HG02623 (cell line): ENCODE results near the gene RGPD4.
A peak's percentile ranks its signal among the peaks of the same experiment; 100 is the strongest.
"Not testable (repeated sequence)": the region's sequence is repeated elsewhere in the genome, so short reads cannot be mapped to it uniquely, and the experiment has no call there.

ENCODE experiments used
- ATAC-seq: cut with Tn5 transposase; IDR thresholded peaks from one replicate; pipeline ENCODE4 v1.9.1; 2021; ENCODE audit warnings: moderate library complexity; ENCODE audit not compliant: unreplicated experiment

Gene RGPD4

DNA sequence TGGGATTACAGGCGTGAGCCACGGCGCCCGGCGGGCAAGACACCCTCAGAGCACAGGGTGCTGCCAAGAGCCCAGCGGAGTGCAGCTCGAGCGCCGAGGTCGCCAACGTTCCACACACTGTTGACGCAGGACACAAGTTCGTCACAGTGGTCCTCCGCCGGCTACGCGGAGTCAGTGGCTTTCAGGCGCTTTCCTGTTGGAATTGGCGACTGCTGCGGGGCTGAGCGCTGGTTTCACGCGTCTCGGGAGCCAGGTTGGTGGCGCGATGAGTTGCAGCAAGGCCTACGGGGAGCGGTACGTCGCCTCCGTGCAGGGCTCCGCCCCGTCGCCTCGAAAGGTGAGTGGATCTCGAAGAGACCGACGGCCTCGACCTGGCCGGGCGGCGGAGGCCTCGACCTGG is at the start of gene RGPD4:
RGPD4 (plus strand) TSS at position 144 of the 400 bp plus-strand sequence; CDS start at position 266, 122 bp downstream.
- ATAC-seq: not testable (repeated sequence)

DNA sequence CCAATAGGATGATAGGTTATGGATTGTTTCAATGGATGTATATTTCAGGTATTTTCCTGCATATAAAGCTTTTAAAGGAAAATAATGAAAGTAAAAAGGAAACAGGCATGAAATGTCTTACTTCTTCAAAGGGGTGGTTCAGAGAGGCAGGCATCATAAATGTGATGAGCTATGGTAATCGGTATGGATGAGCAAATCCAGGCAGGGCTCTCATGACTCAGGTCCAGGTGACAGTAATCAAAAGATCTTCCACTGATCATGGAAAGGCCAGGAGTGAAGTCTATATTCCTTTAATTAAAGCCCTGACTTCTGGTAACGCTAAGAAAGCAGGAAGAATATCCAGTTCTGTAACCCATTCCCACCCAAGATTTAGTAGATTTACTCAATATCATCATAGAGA is 48.7 kb upstream of the RGPD4 start:
- no peak for ATAC-seq

DNA sequence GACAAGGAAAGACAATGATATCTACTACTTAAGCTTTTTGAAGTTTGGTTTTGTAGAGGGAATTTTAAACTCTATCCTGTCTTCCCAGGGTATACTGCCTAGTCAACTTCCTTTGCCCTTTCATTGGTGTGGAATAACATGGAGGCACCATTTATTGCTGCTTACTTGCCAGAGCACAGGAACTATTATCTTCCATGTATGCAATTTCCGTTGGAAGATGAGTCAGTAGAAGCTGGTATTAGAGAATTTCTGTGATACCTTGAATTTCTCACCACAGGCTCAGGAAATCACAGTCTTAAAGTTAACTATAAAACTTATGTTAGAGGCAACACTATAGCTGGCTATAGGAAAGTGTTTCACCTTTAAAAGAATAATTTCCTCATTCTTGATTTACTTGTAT is 40.9 kb upstream of the RGPD4 start:
- ATAC-seq: no peak

DNA sequence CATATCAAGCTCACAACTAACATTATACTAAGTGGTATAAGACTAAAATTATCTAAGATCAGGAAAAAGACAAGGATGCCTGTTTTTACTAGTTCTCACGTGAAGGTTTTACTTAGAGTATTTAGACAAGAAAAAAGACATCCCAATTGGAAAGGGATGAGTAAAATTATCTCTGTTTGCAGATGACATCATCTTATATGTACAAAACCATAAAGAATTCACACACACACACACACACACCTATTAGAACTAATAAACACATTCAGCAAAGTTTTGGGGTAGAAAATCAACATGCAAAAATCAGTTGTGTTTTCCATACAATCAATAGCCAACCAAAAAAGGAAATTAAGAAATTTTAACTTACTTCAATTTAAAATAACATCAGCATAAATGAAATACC is 35.9 kb upstream of the RGPD4 start:
- ATAC-seq: no peak

DNA sequence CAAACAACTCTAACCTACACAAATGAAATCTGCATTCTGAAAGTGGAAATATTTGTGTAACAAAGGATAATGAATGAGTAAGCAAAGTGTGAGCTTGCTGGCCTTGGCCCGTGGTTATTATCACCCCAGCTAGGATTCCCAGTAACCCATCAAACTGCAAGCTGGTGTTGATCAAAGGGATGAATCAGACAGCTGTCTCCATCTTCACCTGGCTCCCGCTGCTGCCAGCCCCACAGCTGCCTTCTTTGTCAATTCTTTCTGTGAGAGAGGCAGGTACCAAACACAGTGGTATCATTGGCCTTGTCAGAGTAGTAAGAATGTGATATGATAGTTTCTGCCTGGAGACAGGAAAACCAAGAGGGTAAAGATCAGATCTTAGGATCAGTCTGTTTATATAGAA is 25.2 kb upstream of the RGPD4 start:
- ATAC-seq: no peak

DNA sequence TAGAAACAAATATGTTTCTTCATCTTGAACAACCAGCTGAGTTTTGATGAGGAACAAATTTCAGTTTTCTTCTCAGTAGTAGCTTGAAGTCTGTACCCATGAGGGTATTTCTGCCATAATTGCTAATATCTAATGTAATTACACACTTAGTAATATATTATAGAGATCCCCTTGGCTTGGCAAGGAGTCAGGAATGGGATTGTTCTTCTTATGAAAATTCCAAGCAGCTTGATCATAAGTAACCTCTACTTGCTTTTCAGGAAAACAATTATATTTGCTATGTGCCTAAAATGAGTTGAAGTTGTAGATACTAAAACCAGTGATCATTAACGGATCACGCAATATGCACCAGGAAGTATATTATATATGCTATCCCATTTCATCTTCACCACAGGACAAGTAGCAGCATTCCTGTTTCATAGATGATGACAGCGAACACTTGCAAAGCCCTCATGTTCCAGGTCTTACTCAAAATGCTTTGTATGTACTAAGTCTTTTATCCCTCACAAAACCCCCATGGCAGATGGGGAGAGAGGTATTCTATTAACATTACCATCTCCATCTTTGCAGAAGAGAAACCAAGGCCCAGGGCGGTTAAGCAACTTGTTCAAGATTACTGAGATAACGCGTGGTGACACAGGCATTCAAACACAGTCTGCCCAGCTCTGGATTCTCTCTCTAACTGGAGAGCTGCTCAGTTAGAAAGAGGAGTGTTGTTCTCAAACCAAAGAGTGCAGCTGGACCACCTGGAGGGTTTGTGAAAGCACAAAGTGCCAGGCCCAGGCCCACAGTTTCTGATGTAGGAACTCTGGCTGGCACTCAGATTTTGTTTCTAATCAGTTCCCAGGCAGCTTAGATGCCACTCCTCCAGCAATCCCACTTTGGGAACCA is 21.8 kb upstream of the RGPD4 start:
- ATAC-seq: no peak

DNA sequence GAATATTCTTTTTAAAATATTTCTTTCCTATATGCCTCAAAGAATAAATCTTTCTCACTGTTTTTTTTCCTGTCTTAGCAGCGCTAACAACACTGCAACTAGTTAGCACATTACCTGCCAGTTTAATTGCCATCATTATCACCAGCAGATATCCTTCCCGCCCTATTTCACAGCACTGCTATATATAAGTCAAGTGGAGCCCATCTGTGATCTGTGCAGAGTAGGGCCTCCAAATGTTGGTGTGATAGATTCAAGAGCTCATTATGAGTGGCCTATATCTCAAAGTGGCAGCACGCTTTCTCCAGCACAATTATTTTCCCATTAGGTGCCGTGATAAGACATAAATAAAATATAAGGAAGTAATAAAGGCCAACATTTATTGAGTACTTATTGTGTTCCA is 19.8 kb upstream of the RGPD4 start:
- ATAC-seq: no peak

DNA sequence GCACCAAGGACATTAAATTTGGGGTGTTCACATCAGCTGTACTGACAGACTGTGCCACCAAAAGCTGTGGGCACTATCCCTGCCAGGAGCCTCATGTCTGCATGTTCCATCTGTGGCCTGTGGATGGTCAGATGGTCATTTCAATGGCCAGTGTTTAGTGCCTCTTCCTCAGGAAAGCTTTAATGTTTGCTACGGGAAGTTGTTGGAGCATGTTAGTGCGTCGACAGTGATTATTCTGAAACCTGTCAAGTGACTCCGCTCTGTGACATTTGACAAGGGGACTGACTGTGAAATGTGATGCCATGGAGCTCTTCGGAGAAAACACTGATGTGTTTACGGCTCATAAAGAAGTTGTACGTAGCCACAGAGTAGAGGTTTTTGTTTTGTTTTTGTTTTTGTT is 18.7 kb upstream of the RGPD4 start:
- no peak for ATAC-seq

DNA sequence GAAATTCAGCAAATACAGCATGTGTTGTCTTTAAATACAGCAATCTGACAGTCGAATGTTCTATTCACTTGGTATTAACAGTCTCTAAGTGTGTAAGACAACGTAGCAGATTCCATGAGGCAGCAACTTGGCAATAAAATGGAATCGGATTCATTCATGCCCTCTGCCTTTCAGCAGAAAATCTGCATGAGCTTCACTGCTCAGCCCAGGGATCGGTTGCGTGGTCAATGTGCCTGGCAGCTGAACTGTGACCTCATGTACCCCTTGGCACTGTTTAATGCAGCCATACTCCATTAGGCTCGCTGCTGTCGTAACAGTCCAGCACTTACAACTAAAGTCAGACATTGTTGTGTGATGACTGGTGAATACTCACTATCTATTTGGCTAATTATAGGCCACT is 17.7 kb upstream of the RGPD4 start:
- no peak for ATAC-seq

DNA sequence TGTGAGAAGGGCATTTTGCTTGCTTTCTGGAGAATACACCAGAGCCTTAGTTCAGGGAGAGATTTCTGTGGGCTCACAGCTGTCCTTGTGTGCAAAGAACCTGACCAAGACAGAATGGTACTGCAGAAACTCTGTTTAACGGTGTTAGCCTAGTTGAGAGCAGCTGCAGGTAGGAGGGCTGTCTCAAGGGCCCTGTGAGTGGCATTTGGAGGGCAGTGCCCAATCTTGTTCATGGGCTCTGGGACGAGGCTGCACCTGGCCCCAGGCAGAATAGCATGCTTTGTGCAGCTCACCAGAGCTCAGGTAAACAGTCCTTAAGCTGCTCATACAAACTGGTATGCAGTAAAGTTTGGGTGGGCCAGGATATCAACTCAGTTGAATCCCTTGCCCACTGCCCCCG is 16.9 kb upstream of the RGPD4 start:
- no peak for ATAC-seq

DNA sequence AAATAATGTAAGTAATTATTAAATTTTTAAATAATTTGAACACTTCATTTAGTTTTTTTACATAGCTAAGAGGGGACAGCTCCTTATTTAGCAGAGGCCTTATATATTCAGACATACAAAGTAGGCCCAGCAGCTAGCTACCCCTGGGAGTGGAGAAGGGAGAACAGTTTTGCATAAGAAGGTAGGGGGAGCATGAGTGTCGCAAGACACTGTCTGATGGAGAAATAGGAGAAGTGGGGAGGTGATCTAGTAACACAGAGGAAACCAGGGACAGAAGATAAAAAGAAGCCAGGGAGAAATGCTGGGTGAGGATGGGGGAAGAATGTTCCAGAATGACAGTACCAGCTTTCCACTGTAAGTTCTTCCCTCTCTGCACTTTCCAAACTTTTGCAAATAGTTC is 16.0 kb upstream of the RGPD4 start:
- no peak for ATAC-seq

DNA sequence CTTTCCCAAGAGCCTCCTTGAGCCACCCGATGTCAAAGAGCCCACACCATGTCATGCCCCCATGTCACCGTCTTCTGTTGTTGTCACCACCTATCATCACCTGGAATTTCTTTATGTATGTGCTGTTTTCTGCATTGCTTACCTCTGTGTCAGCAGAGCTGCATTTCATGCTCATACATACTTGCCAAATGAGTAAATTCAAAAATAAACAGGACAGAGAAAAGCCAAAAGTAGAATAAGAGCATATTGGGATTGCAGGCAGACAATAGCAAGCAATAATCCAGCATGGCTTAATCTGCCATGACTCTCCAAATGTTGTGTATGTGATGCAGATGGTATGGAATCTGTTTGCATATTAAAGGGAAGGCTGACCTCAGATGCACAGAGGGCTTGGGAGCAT is 15.3 kb upstream of the RGPD4 start:
- no peak for ATAC-seq

DNA sequence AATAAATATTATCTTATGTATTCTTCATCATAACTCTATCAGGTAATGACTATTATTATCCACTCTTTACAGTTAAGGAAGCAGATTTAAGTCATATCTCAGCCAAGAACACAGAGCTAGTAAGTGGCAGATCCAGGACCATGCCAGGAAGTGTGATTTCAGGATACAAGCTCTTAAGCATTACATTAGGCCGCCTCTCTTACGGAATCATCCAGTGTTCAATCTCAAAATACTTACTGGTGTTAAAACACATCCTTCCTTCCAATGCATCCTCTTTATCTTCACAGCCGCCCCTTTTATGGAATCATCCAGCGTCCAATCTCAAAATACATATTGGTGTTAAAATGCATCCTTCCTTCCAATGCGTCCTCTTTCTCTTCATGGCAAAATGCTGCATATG is 14.7 kb upstream of the RGPD4 start:
- ATAC-seq: no peak

DNA sequence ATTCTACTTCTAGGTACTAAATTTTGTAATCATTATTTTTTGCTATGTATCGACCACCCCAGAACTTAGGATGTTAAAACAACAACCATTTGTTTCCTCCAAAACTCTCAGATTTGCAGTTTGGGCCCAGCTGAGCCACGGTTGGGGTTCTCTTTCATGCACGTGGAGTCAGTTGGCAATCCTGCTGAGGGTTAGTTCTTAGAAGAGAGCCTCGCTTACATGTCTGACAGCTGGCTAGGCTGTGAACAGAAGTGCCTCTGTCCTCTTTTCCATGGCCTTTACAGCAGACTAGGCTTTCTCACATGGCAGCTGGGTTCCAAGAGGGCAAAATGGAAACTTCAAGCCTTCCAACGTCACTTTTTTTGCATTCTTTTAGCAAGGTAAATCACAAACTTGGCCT is 9.3 kb upstream of the RGPD4 start:
- no peak for ATAC-seq

DNA sequence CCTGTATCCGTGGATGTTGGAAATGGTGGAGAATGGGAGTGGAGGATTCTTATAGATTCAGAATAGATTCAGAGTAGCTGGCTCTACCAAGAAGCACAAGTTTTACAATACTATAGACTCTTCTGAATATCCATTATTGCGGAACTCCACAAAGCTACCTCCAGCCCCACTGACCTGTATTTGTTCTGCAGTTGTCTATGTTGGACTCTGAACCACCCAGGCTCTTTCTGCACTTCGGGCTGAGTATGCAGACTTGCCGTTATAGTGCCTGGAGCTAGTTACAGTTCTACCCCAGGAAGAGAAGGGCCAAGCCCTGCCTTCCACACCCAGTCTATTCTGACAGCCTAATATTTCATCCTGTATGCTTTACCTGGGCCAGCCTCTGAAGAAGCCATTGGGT is 4.4 kb upstream of the RGPD4 start:
- ATAC-seq: no peak

DNA sequence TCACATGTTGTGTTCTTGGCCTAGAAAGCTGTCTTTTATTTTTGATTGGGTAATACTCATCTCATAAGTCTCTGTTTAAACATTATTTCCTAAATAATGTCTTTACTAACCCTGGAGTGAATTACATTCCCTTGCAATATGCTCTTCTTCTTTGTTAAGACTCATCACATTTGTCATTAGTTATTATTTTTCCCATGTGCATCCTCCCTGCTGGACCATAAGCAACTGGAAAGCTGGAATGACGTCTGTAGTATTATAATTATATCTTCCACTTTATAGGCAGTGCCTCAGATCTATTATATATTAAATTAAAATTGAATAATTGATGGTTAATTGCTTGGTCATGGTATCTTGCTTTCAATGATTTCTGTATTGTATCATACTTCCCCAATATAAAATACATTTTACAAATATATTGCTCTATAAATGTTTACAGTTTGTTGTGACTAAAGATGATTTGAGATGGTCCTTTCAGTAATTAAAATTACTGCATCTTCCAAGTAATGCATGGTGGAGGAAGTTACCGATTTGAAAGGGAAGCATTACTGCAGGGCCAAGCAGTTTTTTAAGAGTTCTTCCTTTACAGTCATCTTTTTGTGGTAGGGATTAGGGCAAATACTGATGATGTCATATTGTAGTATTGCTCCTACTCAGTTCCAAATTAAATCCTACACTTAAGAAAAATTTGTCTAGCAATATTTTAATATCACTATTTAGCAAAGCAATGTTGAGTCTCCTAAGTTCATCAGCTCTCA is 2.1 kb upstream of the RGPD4 start:
- no peak for ATAC-seq

DNA sequence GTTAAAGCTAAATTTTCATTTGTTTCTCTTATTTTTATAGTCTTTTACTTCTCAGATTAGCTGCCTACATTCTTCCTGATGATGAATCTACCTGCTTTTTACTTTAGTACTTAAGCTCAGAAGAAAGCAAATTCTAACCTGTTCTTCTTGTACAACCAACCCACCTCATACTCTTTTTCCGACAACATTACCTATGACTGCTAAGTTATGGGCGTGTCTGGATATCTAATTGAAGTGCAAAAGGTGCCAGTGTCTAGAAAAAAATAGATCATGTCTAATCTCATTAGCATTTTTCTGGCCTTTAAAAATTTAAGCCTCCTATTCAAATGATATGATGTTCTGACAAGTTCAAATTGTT is 1.5 kb upstream of the RGPD4 start:
- no peak for ATAC-seq

DNA sequence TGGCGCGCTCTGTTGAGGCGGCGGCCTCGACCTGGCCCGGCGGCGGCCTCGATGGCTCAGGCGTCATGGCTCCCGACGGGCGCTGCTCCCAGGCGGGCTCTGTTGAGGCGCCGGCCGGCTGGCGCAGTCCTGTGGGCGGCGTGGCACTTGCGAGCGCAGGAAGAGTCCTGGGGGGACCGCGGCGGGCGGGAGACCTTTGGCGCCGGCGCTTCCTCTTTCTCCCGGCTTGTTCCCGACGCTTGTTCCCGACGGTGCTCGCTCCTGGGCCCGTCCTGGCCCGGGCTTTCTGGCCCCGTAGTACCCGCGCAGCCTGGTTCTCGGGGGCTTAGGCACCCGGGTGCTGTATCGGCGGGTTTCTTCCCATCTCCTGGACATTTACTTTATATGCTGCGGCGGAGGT is 2.8 kb downstream of the RGPD4 start:
- not testable (repeated sequence) for ATAC-seq

DNA sequence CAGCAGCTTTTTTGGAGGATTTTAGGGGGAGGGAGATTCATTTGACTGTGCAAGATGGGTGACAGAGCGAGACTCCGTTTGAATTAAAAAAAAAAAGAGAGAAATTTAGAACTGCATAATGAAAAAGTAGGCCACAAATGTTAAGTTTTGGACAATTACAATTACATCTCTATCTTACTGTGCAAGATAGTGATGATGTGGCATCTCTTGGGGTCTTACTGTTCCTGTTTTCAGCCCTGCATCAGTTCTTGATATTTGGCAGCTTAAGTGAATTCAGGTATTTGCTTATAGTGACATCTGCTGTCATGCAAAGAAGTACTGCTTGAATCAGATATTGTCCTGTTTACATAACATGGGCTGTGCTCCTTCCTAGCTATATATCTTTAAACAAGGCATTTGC is 6.5 kb downstream of the RGPD4 start:
- ATAC-seq: not testable (repeated sequence)

DNA sequence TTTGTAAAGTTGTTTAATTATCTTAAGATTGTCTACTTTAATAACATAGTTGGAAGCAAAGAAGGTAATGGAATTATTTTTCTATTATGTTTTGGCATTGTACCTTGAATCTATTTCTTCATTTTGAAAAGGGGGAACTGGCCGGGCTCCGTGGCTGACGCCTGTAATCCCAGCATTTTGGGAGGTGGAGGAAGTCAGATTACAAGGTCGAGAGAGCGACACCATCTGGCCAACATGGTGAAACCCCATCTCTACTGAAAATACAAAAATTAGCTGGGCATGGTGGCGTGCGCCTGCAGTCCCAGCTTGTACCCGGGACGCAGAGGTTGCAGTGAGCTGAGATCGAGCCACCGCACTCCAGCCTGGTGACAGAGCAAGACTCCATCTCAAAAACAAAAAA is 6.9 kb downstream of the RGPD4 start:
- not testable (repeated sequence) for ATAC-seq

DNA sequence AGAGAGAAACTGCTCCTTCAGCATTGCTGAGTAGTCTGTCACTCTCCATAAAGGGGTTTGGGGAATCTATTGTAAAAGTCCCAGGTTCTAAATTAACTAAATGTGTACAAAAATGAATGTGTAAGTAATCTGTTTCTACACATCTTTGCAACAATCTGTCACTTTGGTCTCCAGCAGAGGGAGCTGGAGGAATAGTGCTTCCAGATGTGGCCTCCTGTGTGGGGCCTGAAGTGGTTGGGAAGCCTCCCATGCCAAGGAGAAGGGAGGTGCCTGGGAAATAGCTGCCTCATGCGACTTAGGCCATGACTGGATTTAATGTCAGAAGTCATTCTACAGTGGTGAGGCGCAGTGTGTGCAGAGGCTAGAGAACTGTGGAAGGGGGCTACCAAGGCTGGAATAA is 89.4 kb downstream of the RGPD4 start:
- ATAC-seq: not testable (repeated sequence)

DNA sequence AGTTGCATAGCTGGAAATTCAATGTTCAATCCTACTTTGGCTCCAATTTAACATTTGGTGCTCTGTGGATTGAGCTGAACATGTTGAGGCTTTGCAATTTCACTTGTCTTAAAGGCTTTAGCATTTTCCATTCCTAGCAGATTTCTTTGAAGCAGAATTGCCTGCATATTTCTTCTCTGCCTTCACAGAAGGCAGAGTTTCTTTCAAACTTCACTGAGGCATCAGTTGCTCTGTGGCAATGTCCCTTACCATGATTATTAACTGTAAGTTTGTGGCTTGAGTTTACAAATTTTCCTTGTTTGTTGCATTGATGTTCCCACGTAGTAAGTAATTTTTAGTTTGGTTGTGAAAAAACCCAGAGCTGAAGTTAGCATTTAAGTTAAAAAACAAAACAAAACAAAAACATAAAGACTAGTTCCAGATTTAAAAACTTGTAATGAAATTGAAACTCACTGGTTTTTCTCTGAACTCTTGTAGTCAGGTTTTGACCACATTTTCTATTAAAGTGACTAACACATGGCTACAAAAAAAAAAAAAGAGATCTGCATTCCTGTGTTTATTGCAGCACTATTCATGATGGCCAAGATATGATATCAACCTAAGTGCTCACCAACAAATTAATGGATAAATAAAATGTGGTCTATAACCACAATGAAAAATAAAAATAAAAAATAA is 90.1 kb downstream of the RGPD4 start:
- peak; percentile 58 for ATAC-seq
